Spleen (tissue), 11 donors: ENCODE results near the gene RNF114. TPM values are rescaled to one million over a fixed set of nuclear protein-coding genes. Genes with fewer than 3 reads are reported as not detected.
"Not testable (repeated sequence)": the region's sequence is repeated elsewhere in the genome, so short reads cannot be mapped to it uniquely, and the experiment has no call there.

Experiments used
- DNase-seq: peaks from one replicate; pipeline ENCODE4 v3.0.0-alpha.2; 2020
- H3K27ac ChIP-seq, 8 donors: fragments of 200-600 bp; sonication (generic) in 7 of 8; 1 replicate in 4 of 8; 2 replicates in 4 of 8; pipeline versions ENCODE4 v1.5.0 to v1.8.0; 2016 to 2021; ENCODE audit warnings: inconsistent platforms in 4 of 8, mild to moderate bottlenecking in 4 of 8, moderate library complexity in 1 of 8
- H3K27me3 ChIP-seq, 7 donors: fragments of 200-600 bp; sonication (generic) in 6 of 7; replicated peaks in 1 of 7; 1 replicate in 4 of 7; 2 replicates in 3 of 7; pipeline versions ENCODE4 v1.5.0 to v1.8.0; 2016 to 2021; ENCODE audit warnings: inconsistent platforms in 3 of 7, mild to moderate bottlenecking in 1 of 7
- H3K36me3 ChIP-seq, 6 donors: fragments of 200-600 bp; sonication (generic) in 5 of 6; 1 replicate in 4 of 6; 2 replicates in 2 of 6; pipeline versions ENCODE4 v1.5.0 to v1.8.0; 2016 to 2021; ENCODE audit warnings: inconsistent platforms in 2 of 6
- H3K4me1 ChIP-seq, 6 donors: fragments of 200-600 bp; sonication (generic) in 5 of 6; 1 replicate in 3 of 6; 2 replicates in 3 of 6; pipeline versions ENCODE4 v1.5.0 to v1.8.0; 2016 to 2021; ENCODE audit warnings: inconsistent platforms in 3 of 6
- H3K4me3 ChIP-seq, 8 donors: fragments of 200-600 bp; sonication (generic) in 7 of 8; 1 replicate in 4 of 8; 2 replicates in 4 of 8; pipeline versions ENCODE4 v1.5.0 to v1.8.0; 2016 to 2021; ENCODE audit warnings: inconsistent platforms in 4 of 8, mild to moderate bottlenecking in 4 of 8, moderate library complexity in 2 of 8
- H3K9me3 ChIP-seq, 8 donors: fragments of 200-600 bp; sonication (generic) in 7 of 8; 1 replicate in 4 of 8; 2 replicates in 4 of 8; pipeline versions ENCODE4 v1.5.0 to v1.8.0; 2016 to 2021; ENCODE audit warnings: inconsistent platforms in 4 of 8
- CTCF ChIP-seq, 11 experiments: fragments of 200-600 bp in 7 of 11; fragments of 450-650 bp in 4 of 11; sonication (generic) in 4 of 11; IDR thresholded peaks in 8 of 11; conservative IDR thresholded peaks in 3 of 11; 1 replicate in 7 of 11; 2 replicates in 4 of 11; pipeline versions ENCODE4 v1.4.0 to v1.8.0; 2016 to 2021; ENCODE audit warnings: antibody characterized with exemption in 11 of 11, inconsistent platforms in 4 of 11, mild to moderate bottlenecking in 1 of 11
- POLR2A ChIP-seq, 3 donors: fragments of 450-650 bp; IDR thresholded peaks; one replicate each; pipeline ENCODE4 v1.5.1; 2017; ENCODE audit warnings: antibody characterized with exemption in 3 of 3, mild to moderate bottlenecking in 1 of 3
- POLR2AphosphoS5 ChIP-seq, 3 donors: sonication (generic); formaldehyde crosslinking; IDR thresholded peaks; one replicate each; pipeline ENCODE4 v1.5.1; 2017; ENCODE audit warnings: antibody characterized with exemption in 3 of 3
- WGBS, 5 donors: extraction: QIAGEN DNeasy Blood & Tissue Kit in 3 of 5; methylation state at CpG; one replicate each; pipeline versions ENCODE4 v1.1.5 to v1.1.7; 2013 to 2018; 5-methylcytosine and 5-hydroxymethylcytosine counted together
- intact Hi-C: fragments of 100-400 bp; cut with DNase I; formaldehyde crosslinking; loops from one replicate; pipeline ENCODE4 v1.15.0; 2023; ENCODE audit warnings: low total_unique reads
- polyA plus RNA-seq, 3 donors: library from polyadenylated mRNA; stranded (reverse); fragments of 200-250 nt; gene quantifications; one replicate each; pipeline ENCODE4 v1.2.1, GENCODE V29; 2013
- total RNA-seq, 7 donors: library from RNA; depleted of rRNA in 3 of 7; stranded (reverse); fragments of >200 nt in 3 of 7; fragmentation: NEBNext Ultra II Directional in 4 of 7; extraction: Animal tissue kit (Norgen Biotek cat#: 25700) in 4 of 7; gene quantifications; one replicate each; pipeline versions ENCODE4 v1.1.0 to v1.2.1, GENCODE V29; 2016 to 2021
- donor health status: healthy with polysubstance abuse.
- donor health status: DM: no; HTN: no; CAD: no; lungs with moderate emphysema.
- donor health status: DM: no; HTN: no; CAD: no.
- donor health status: Bipolar disorder and iron deficiency.
- donor health status: healthy.
- donor health status: DM: no; HTN: no; CAD: no.
- donor health status: DM: yes; HTN: yes; CAD: no.

The RNF114 gene
- total and polyA plus RNA-seq, 10 donors: 35.5 to 246 (median 108) TPM

GRCh38 chr20:49956689-49957088 is 20.5 kb downstream of the RNF114 start:
- H3K36me3 ChIP-seq: peaks cover 6 to 98% (median 67%) of the 10 kb centered on the region in 6 donors
- no peak overlapping the region for H3K27ac ChIP-seq
- peak in 1 of 3 donors; percentile 47 for TF ChIP-seq POLR2AphosphoS5 (IDR thresholded peaks at IDR 0.05)
- TF ChIP-seq CTCF (IDR thresholded peaks at IDR 0.05 in 8 of 11, conservative IDR thresholded peaks at IDR 0.05 in 3 of 11): no peak
- H3K4me1 ChIP-seq: peaks cover 0 to 11% (median 0%) of the 10 kb centered on the region in 6 donors
- H3K9me3 ChIP-seq: no peaks in the 10 kb centered on the region
- no peak overlapping the region for H3K4me3 ChIP-seq
- intact Hi-C loops: no loop called here
- 96 to 99% (median 97%) methylated on average over 18 of the region's 18 CpGs for WGBS, 5 donors
- H3K27me3 ChIP-seq: no peaks in the 10 kb centered on the region
- peak; percentile 66 for DNase-seq

- Histone ChIP-seq H3K36me3 (peaks cover 4 to 98% (median 61%) of the 10 kb centered on the region in 6 donors), H3K4me1 (peaks cover 0 to 11% (median 0%) of the 10 kb centered on the region in 6 donors), H3K27ac (peak overlapping the region in 2 of 8 donors; percentile 7 to 40)
- DNase-seq: peak; percentile 72
- peak in 1 of 3 donors; percentile 27 for TF ChIP-seq POLR2AphosphoS5 (IDR thresholded peaks at IDR 0.05)
- H3K9me3 ChIP-seq, intact Hi-C loops, H3K27me3 ChIP-seq, H3K4me3 ChIP-seq: not testable (repeated sequence)
- whole genome bisulfite sequencing, 5 donors: 75 to 87% (median 79%) methylated on average over 11 to 12 of the region's 12 CpGs
Observed at GRCh38 chr20:49957089-49957938, 21.1 kb downstream of the RNF114 start.

- peaks cover 0 to 25% (median 7%) of the 10 kb centered on the region in 6 donors for H3K4me1 ChIP-seq
- WGBS, 5 donors: 87 to 95% (median 92%) methylated on average over 4 of the region's 4 CpGs
- no peak overlapping the region for H3K27ac ChIP-seq
- TF ChIP-seq POLR2AphosphoS5 (IDR thresholded peaks at IDR 0.05) (no peak), POLR2A (IDR thresholded peaks at IDR 0.05) (no peak), CTCF (IDR thresholded peaks at IDR 0.05 in 8 of 11, conservative IDR thresholded peaks at IDR 0.05 in 3 of 11) (no peak)
- intact Hi-C loops: no loop called here
- H3K36me3 ChIP-seq: peaks cover 0 to 85% (median 20%) of the 10 kb centered on the region in 6 donors
- DNase-seq: no peak
- H3K9me3 ChIP-seq: no peaks in the 10 kb centered on the region
- no peak overlapping the region for H3K4me3 ChIP-seq
- no peaks in the 10 kb centered on the region for H3K27me3 ChIP-seq
Observed at GRCh38 chr20:49961413-49961812, 25.2 kb downstream of the RNF114 start.

- no peak overlapping the region for H3K4me3 ChIP-seq
- peak in 8 of 11 experiments; percentile 10 to 62 (median 46) for TF ChIP-seq CTCF (IDR thresholded peaks at IDR 0.05 in 8 of 11, conservative IDR thresholded peaks at IDR 0.05 in 3 of 11)
- TF ChIP-seq POLR2AphosphoS5 (IDR thresholded peaks at IDR 0.05): no peak
- TF ChIP-seq POLR2A (IDR thresholded peaks at IDR 0.05): no peak
- peaks cover 0 to 40% (median 19%) of the 10 kb centered on the region in 6 donors for H3K4me1 ChIP-seq
- peak; percentile 71 for DNase-seq
- H3K27me3 ChIP-seq: no peaks in the 10 kb centered on the region
- intact Hi-C loops: no loop called here
- peaks cover 0 to 48% (median 0%) of the 10 kb centered on the region in 6 donors for H3K36me3 ChIP-seq
- H3K9me3 ChIP-seq: no peaks in the 10 kb centered on the region
- 62 to 87% (median 78%) methylated on average over 4 to 5 of the region's 5 CpGs for WGBS, 5 donors
- peak overlapping the region in 6 of 8 donors; percentile 34 to 66 (median 56) for H3K27ac ChIP-seq
Observed at GRCh38 chr20:49964964-49965780, 29.0 kb downstream of the RNF114 start.
